ENCODE results near the gene CD177.
"Not testable (repeated sequence)": the region's sequence is repeated elsewhere in the genome, so short reads cannot be mapped to it uniquely, and the experiment has no call there.

CD177 gene, protein sequence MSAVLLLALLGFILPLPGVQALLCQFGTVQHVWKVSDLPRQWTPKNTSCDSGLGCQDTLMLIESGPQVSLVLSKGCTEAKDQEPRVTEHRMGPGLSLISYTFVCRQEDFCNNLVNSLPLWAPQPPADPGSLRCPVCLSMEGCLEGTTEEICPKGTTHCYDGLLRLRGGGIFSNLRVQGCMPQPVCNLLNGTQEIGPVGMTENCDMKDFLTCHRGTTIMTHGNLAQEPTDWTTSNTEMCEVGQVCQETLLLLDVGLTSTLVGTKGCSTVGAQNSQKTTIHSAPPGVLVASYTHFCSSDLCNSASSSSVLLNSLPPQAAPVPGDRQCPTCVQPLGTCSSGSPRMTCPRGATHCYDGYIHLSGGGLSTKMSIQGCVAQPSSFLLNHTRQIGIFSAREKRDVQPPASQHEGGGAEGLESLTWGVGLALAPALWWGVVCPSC

DNA sequence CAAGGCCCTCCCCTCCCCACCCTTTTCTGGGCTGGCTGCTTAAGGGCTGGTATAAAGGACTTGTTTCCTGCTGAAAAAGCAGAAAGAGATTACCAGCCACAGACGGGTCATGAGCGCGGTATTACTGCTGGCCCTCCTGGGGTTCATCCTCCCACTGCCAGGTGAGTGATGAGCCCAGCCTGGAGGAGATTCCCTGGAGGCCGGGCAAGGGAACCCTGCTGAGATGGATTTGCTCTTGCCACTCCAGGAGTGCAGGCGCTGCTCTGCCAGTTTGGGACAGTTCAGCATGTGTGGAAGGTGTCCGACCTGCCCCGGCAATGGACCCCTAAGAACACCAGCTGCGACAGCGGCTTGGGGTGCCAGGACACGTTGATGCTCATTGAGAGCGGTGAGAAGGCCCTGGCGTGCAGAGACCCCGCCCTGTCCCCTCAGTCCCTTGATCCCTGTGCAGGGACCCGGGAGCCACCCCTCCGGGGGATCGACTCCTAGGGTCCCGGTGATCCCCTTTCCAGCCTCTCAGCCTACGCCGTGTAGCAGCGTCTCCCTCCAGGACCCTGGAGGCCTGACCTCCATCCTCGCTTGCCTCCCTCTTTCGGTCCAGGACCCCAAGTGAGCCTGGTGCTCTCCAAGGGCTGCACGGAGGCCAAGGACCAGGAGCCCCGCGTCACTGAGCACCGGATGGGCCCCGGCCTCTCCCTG lies at the start of gene CD177:
Gene CD177, plus strand, starts transcription at position 81 of the 699 bp plus-strand sequence. Its CDS starts 29 bp downstream, at position 110.
- DNase-seq: no peak

DNA sequence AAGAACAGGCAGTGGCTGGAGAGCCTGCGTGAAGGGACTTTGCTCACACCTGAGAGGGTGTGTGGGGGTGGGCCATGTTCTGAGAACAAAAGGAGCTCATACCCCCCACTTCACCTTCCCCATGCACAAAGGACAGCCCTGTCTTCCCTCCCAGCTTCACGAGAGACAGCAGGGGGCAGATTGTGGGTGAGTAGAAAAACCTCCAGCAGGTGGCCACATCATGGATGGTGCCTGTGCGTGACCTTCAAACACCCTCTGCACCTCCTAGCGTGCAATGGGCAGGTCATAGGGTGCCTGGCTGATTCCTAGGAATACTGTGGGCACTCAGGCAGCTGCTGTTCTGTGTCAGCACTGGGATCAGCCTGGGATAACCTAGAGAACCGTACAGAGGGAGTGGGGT lies 47.8 kb upstream of the CD177 start:
- DNase-seq: no peak

DNA sequence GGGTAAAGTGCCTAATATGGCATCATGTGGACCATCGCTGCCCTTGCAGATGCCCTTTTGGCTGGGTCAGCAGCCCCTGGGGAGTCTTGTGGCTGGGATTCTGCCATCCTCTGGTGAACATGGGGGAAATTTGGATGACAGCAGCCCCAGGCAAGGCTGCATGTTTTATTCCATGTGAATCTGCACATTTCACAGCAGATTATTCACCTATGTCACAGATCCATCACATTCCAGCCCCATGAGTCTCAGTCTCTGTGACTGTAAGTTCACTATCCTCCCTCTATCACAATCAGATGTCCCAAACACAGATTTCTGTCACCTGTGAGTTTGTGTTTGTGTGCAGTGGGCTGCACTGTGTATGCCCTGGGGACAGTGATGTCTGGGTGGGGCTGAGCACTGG lies 47.4 kb upstream of the CD177 start:
- peak; percentile 14 for DNase-seq

DNA sequence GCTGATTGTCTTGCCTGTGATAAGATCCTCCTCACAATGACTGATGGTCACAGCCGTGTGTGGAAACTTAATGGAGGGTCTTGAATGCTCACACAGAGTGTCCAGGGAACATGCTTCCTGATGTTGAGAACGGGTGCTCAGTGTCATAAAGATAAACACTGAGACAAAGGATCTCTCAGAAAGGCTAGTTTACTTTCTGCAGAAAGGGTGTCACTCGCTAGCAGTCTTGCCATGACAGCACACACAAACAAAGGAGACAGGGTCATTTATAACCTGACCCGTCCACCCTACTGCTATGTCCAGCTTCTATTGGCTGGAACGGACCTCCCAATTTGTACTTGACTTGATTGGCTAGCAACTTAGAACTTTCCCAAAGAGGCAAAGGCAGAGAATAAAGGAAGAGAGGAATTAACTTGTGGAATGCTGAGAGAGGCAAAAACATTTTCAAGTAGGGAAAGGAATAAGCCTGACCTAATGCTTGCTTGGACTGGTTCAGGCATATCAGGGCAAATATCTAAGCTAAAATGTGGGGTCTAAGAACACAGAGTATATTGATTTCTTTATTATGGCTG lies 45.2 kb upstream of the CD177 start:
- no peak for DNase-seq

DNA sequence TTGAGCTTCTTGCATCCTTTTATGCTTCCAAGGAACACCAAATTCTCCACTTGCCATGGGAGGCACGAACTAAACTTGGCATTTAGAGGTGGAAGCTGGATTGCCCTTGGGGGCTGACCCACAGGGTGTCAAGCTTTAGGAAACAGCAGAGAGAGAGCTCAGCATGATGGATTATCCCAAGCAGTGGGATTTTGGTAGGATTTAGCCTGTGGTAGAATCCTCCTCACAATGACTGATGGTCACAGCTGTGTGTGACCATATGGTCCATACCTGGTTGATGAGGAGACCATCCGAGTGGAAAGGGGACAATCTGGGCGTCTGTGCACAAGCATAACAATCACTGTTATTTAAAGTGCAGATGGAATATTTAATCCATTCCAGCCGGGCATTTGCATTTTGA lies 44.0 kb upstream of the CD177 start:
- no peak for DNase-seq

DNA sequence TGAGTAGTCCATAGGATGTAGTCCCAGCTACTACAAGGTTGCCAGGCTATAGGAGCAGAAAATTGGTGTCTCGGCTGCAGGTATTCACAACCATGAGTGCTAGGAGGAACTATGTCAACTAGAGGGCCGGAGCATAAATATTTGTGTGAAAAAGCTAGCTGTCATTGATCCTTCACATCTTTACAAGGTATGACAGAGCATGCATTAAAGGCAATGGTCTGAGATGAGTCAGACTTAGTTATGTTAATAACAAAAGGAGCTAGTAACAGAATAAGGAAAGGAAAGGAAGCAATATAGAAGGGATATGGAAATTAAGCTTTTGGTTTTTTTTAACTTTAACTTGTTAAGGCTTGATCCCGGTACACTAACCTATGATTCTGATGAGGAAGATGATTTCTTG lies 43.3 kb upstream of the CD177 start:
- DNase-seq: no peak

DNA sequence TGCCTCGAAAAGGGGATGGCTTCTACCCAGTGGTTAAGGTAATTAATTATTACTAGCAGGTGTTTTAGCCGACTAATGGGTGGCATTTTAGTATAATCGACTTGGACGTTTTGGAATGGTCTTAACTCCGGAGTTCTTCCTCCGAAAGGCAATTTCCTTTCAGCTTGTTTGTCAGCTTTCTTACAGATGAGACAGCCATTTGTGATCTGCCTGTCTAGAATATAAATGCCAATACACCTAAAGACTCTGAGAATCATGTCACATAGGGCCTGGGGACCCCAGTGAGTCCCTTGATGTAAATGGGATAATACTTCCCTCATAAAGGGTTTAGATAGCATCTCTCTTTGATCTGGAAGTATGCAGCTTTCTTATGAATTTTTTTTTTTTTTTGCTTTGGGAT lies 42.2 kb upstream of the CD177 start:
- no peak for DNase-seq

DNA sequence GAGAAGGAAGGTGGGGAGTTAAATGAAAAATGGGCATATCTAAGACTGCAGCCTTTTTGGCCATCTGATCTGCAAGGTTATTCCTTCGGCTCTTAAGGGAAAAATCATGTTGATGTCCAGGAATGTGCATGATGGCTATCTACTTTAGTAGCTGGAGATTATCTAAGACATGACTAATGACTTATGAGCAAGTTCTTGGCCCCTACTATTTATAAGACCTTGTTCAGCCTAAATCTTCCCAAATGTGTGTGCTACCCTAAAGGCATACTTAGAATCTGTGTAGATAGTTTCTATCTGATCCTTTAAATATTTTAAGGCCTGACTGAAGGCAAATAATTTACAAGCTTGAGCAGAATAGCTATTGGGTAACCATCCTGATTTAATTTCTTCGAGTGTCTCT lies 41.8 kb upstream of the CD177 start:
- DNase-seq: no peak

DNA sequence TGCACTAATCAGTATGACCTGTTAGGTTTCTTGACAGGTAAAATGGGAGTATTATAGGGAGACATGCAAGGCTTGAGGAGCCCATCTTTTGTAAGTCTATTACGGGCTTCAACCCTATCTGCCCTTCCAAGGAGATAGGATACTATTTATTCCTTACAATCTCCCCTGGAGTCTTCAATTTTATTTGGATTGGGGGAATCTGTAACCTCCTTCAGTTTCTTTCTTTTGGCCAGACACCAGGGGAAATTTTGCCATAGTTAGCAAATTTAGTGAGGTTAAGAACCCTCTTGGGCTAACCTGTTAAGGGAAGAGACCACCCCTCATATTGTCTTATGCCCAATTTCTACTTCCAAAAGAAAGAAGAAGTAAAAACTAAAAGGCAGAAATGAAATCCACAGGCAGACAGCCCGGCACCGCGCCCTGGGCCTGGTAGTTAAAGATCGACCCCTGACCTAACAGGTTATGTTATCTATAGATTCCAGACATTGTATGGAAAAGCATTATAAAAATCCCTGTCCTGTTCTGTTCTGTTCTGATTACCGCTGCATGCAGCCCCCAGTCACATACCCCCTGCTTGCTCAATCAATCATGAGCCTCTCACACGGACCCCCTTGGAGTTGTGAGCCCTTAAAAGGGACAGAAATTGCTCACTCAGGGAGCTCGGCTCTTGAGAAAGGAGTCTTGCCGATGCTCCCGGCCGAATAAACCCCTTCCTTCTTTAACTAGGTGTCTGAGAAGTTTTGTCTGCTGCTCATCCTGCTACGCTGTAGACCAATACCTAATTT lies 39.6 kb upstream of the CD177 start:
- DNase-seq: no peak

DNA sequence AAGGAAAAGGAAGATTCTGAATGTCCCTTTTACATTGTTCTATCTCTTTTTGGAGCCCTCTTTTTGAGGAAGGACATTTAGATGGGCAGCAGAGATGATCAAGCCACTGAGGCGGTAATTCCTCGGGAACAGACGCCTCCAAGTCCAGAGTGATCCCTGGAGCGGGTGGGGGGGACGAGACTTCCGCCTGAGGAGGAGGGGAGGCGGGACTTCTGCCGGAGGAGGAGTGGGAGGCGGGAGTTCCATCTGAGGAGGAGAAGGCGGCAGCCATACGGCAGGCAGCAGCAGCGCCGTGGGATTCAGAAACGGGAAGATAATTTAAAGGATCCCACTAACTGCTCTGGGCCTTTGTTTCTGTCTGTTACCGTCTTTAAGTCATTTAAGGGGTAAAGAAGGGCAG lies 37.6 kb upstream of the CD177 start:
- no peak for DNase-seq

DNA sequence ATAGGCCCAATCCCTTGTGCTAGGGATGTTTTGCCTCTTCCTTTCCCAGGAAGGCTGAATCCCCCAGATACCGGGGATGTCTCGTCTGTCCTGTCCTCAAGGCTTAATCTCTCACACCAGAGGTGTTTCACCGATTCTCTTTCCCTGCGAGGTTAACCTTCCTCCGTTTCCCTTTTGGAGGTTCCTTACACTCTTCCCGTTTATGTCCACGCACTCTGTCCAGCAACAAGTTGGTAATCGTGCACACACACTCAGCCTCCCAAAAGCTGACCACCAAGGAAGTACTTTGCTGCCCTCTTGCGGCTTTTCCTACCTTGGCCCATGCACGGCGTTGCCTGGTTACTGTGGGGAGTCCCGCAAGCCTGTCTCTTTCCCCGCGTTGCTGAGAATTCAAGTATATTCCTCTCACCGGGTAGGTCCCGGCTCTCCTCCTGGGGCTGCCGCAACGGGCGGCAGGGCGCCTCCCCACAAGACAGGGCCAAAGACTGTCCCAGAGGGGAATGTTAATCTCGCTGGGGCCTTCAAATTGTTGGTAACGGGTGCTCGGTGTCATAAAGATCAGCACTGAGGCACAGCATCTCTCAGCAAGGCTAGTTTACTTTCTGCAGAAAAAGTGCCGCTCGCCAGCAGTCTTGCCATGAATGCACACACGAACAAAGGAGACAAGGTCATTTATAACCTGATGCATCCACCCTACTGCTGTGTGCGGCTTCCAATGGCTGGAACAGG lies 36.7 kb upstream of the CD177 start:
- peak; percentile 59 for DNase-seq

DNA sequence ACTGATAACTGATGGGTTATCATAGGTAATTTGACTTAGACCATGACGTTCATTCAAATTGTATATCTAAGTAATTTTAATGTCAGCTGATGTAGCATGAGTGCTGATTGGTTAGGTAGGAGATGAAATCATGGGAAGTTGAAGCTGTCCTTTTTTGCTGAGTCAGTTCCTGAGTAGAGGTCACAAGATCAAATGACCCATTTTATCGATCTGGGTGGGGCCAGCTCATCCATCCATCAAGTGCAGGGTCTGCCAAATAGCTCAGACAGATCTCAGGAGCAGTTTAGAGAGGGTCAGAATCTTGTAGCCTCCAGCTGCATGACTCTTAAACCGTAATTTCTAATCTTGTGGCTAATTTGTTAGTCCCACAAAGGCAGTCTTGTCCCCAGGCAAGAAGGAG lies 35.3 kb upstream of the CD177 start:
- no peak for DNase-seq

DNA sequence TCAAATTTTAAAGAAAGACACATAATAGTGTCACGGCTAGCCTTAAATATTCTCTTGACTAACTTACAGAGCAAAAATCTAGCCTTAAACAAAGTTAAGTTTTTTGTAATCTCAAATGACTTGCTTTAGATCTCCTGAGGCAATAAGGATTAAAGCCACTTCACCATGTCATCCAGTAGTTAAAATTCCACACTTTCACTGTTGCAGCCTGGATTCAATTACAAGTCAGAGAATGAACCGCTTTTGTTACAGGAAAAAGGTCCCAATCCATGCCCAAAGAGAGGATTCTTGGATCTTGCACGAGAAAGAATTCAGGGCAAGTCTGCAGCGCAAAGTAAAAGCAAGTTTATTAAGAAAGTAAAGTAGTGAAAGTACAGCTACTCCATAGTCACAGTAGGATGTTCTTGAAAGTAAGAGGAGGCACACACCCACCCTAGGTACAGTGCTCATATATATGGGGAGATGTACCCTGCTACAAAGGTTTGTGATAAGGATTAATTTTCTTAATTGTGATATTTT lies 34.6 kb upstream of the CD177 start:
- no peak for DNase-seq

DNA sequence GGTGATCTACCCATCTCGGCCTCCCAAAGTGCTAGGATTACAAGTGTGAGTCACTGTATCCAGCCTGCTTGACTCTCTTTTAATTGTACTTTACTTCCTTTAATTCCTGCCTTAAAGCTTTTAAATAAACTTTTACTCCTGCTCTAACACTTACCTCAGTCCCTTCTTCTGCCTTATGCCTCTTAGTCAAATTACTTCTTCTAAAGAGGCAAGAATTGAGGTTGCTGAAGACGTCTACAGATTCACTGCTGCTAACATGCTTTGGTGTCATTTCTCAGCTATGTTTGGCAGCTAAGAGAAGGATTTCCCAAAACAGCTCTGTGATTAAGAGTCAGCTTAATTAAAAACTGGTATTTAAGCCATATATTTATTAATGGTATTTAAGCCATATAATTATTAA lies 32.9 kb upstream of the CD177 start:
- no peak for DNase-seq

DNA sequence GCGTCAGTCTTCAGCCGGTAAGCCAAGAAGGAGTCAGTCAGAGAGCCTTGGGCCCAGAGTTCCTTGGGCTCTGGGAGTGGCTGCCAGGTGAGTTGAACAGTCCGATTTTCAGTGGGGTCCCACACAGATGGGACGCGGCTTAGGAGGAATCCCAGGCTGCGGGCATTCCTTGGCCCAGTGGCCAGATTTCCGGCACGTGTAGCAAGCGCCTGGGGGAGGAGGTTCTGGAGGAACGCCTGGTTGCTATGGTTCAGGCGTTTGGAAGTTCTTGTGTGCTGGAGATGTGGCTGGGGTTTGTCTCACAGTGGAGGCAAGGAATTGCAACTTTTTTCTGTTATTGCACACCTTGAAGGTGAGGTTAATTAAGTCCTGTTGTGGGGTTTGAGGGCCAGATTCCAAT lies 26.7 kb upstream of the CD177 start:
- not testable (repeated sequence) for DNase-seq

DNA sequence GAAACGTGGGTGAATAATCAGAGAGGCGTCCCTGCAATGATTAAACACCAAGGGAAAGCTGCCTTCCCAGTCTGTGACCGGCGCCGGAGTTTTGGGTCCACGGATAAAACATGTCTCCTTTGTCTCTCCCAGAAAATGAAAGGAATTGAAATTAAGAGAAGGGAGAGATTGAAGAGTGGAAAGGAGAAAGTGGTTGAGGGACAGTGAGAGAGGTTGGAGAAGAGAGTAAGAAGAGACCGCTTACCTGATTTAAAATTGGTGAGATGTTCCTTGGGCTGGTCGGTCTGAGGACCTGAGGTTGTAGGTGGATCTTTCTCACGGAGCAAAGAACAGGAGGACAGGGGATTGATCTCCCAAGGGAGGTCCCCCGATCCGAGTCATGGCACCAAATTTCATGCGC lies 24.9 kb upstream of the CD177 start:
- not testable (repeated sequence) for DNase-seq

DNA sequence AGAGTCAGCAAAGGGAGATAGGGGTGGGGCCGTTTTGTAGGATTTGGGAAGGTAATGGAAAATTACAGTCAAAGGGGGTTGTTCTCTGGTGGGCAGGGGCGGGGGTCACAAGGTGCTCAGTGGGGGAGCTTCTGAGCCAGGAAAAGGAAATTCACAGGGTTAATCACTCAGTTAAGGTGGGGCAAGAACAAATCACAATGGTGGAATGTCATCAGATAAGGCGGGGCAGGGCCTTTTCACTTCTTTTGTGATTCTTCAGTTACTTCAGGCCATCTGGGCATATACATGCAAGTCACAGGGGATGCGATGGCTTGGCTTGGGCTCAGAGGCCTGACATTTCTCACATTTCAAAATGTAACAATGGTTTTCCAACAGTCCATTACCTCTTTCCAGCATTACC lies 24.4 kb upstream of the CD177 start:
- DNase-seq: not testable (repeated sequence)

DNA sequence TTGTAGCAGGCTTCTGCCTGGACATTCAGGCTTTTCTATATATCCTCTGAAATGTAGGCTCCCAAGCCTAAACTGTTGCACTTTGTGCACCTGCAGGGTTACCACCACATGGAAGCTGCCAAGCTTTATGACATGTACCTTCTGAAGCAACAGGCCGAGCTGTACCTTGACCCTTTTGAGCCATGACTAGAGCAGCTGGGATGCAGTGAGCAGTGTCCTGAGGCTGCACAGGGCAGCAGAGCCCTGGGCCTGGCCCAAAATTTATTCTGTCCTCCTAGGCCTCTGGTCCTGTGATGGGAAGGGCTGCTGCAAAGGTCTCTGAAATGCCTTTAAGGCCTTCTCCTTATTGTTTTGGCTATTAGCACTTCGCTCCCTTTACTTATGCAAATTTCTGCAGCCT lies 23.5 kb upstream of the CD177 start:
- no peak for DNase-seq

DNA sequence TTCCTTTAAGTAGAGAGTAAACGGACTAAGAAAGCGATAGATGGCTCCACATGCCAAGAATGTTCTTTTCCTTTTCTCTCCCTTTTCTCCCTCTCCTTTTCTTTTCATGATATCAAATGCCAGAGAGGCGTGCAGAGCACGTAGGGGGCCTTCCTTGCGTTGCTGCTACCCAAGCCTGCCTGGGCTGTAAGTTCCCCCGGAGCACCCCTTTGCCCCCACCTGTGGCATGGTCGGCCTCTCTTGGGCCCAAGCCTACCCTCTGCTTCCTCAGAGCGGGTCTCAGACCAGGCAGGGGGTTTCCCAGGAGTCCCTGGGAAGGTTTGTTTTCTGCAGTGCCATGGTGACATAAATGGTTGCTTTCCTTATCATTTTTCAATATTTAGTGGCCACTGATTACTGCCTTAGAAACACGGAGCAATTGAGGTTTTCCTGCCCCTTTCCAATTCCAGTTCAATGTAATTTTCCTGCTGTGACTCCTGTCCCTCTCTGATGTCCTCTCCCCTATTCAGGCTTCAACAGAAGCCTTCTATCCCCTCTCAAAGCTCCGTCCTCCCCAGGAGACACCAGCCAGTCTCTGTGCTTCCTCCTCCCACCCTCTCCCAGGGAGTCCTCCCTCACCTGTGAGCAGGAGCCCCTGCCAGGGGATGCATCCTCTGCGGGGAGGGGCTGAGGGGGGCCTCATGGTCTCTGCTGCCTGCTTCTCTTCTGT lies 22.6 kb upstream of the CD177 start:
- no peak for DNase-seq

DNA sequence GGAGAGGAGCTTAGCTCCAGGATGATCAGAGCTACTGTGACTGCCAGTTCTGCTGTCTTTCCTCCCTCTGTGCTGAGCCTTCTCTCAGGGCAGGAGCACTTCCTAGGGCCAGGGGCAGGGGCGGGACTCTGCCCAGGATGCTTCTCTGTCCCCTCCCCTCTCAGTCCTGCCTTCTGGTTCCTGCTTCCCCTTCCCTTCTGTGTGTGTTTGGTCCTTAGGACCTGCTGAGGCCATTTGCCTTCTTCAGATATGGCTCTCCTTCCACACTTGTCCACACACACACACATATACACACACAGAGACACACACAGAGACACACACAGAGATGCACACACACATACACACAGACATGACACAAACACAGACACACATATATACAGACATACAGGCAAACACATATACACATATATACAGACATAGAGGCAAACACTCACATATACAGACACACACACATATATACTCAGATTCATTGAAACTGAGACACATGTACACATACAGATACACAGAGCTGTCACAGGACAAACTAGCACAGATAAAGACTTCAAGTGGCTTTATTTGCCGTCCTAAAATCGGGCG lies 22.0 kb upstream of the CD177 start:
- no peak for DNase-seq

All from HCEC 1CT (cell line).